Endodermal cell (in vitro differentiated cells): Measurements from ENCODE around the gene AGPAT3. TPM values are rescaled to one million over a fixed set of nuclear protein-coding genes. Genes with fewer than 3 reads are reported as not detected.
"Not testable (repeated sequence)": the region's sequence is repeated elsewhere in the genome, so short reads cannot be mapped to it uniquely, and the experiment has no call there.

Experiments used
- DNase-seq: peaks from one replicate; pipeline ENCODE4 v3.0.0-alpha.2; 2017
- H3K27ac ChIP-seq: 2 replicates; pipeline ENCODE4 v1.5.1; 2013; ENCODE audit warnings: mild to moderate bottlenecking, low read depth, low read length, moderate library complexity
- H3K27me3 ChIP-seq: 2 replicates; pipeline ENCODE4 v1.6.1; 2013; ENCODE audit warnings: mild to moderate bottlenecking, low read length, moderate library complexity; ENCODE audit not compliant: insufficient read depth, control insufficient read depth, poor library complexity, severe bottlenecking
- H3K36me3 ChIP-seq: 2 replicates; pipeline ENCODE4 v1.7.0; 2013; ENCODE audit warnings: mild to moderate bottlenecking, low read length, moderate library complexity; ENCODE audit not compliant: control insufficient read depth, insufficient read depth
- H3K4me1 ChIP-seq: one replicate; pipeline ENCODE4 v1.7.0; 2013; ENCODE audit warnings: low read length; ENCODE audit not compliant: control insufficient read depth, insufficient read depth
- H3K4me3 ChIP-seq: 2 replicates; pipeline ENCODE4 v1.5.1; 2013; ENCODE audit warnings: mild to moderate bottlenecking, low read length, moderate library complexity
- H3K9ac ChIP-seq: 2 replicates; pipeline ENCODE4 v1.6.1; 2013; ENCODE audit warnings: mild to moderate bottlenecking, low read length, moderate library complexity; ENCODE audit not compliant: poor library complexity, severe bottlenecking; ENCODE audit errors: extremely low read depth
- H3K9me3 ChIP-seq: 2 replicates; pipeline ENCODE4 v1.6.1; 2013; ENCODE audit warnings: mild to moderate bottlenecking, low read length, moderate library complexity; ENCODE audit not compliant: control insufficient read depth
- H3K27ac Mint-ChIP-seq: 2 replicates; pipeline ENCODE4 v1.8.0; 2020; ENCODE audit warnings: mixed read lengths
- H3K27me3 Mint-ChIP-seq: 2 replicates; pipeline ENCODE4 v1.8.0; 2021; ENCODE audit warnings: mild to moderate bottlenecking, mixed read lengths; ENCODE audit not compliant: insufficient read depth
- H3K36me3 Mint-ChIP-seq: 2 replicates; pipeline ENCODE4 v1.8.0; 2020; ENCODE audit warnings: low read depth, mixed read lengths
- H3K4me1 Mint-ChIP-seq: 2 replicates; pipeline ENCODE4 v1.8.0; 2020; ENCODE audit warnings: mixed read lengths
- H3K4me3 Mint-ChIP-seq: 2 replicates; pipeline ENCODE4 v1.8.0; 2020; ENCODE audit warnings: mild to moderate bottlenecking, moderate library complexity, mixed read lengths
- H3K9me3 Mint-ChIP-seq: 2 replicates; pipeline ENCODE4 v1.8.0; 2020; ENCODE audit warnings: mild to moderate bottlenecking, mixed read lengths
- WGBS, 2 experiments: methylation state at CpG; one replicate each; pipeline versions ENCODE4 v1.1.5 to v1.1.7; 2013; ENCODE audit warnings: missing lambda C conversion rate in 2 of 2, mixed read lengths in 1 of 2; ENCODE audit not compliant: insufficient coverage in 1 of 2, insufficient read length in 1 of 2; 5-methylcytosine and 5-hydroxymethylcytosine counted together
- total RNA-seq, 2 donors: library from RNA; stranded (reverse); fragmentation: NEBNext Ultra II Directional in 1 of 2; extraction: Animal tissue kit (Norgen Biotek cat#: 25700) in 1 of 2; gene quantifications; 2 replicates in 1 of 2; 3 replicates in 1 of 2; pipeline ENCODE4 v1.2.1, GENCODE V29; 2021
- TF ChIP-seq, protein P1 (sequence below): fragments of 200-600 bp; sonication (generic); conservative IDR thresholded peaks from 2 replicates; pipeline ENCODE4 v1.5.0; 2021; ENCODE audit warnings: antibody characterized with exemption, mild to moderate bottlenecking

AGPAT3 gene
- total RNA-seq, 2 donors from 2014 or later = 44.0 to 74.4 TPM

GRCh38 chr21:43820466-43820865 is 44.6 kb upstream of the AGPAT3 start:
- TF ChIP-seq, protein P1, sequence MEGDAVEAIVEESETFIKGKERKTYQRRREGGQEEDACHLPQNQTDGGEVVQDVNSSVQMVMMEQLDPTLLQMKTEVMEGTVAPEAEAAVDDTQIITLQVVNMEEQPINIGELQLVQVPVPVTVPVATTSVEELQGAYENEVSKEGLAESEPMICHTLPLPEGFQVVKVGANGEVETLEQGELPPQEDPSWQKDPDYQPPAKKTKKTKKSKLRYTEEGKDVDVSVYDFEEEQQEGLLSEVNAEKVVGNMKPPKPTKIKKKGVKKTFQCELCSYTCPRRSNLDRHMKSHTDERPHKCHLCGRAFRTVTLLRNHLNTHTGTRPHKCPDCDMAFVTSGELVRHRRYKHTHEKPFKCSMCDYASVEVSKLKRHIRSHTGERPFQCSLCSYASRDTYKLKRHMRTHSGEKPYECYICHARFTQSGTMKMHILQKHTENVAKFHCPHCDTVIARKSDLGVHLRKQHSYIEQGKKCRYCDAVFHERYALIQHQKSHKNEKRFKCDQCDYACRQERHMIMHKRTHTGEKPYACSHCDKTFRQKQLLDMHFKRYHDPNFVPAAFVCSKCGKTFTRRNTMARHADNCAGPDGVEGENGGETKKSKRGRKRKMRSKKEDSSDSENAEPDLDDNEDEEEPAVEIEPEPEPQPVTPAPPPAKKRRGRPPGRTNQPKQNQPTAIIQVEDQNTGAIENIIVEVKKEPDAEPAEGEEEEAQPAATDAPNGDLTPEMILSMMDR = no peak
- H3K4me3 ChIP-seq = no peak overlapping the region
- WGBS, 2 experiments = 93 to 96% methylated on average over 11 of the region's 11 CpGs
- no peak overlapping the region for H3K27ac ChIP-seq
- Mint-ChIP-seq H3K4me1 (no peaks in the 10 kb centered on the region), H3K27me3 (no peaks in the 10 kb centered on the region), H3K27ac (no peak overlapping the region), H3K4me3 (no peak overlapping the region), H3K9me3 (peaks cover 20% of the 10 kb centered on the region), H3K36me3 (peaks cover 4% of the 10 kb centered on the region)
- peaks cover 7% of the 10 kb centered on the region for H3K9me3 ChIP-seq
- no peaks in the 10 kb centered on the region for H3K27me3 ChIP-seq
- DNase-seq = no peak
- H3K4me1 ChIP-seq = no peaks in the 10 kb centered on the region
- H3K36me3 ChIP-seq = no peaks in the 10 kb centered on the region
- no peak overlapping the region for H3K9ac ChIP-seq

GRCh38 chr21:43822166-43822565 is 42.9 kb upstream of the AGPAT3 start:
- not testable (repeated sequence) for H3K36me3 Mint-ChIP-seq, H3K27me3 ChIP-seq, H3K36me3 ChIP-seq, H3K4me3 ChIP-seq, H3K9ac ChIP-seq, H3K27ac ChIP-seq, DNase-seq, H3K9me3 ChIP-seq, H3K4me3 Mint-ChIP-seq, H3K4me1 ChIP-seq, H3K27ac Mint-ChIP-seq, H3K4me1 Mint-ChIP-seq, H3K27me3 Mint-ChIP-seq
- peaks cover 20% of the 10 kb centered on the region for H3K9me3 Mint-ChIP-seq
- 96 to 97% methylated on average over 13 to 25 of the region's 25 CpGs for WGBS, 2 experiments

- H3K4me1 Mint-ChIP-seq, H3K9ac ChIP-seq, H3K36me3 Mint-ChIP-seq, H3K27ac ChIP-seq, H3K4me3 ChIP-seq, DNase-seq, H3K36me3 ChIP-seq, H3K4me1 ChIP-seq, H3K27me3 Mint-ChIP-seq, H3K9me3 ChIP-seq, H3K27ac Mint-ChIP-seq, H3K27me3 ChIP-seq, H3K4me3 Mint-ChIP-seq: not testable (repeated sequence)
- WGBS, 2 experiments = 86% methylated on average over 1 of the region's 5 CpGs; no CpG with 5 or more reads in 1 of the 2 experiments
- H3K9me3 Mint-ChIP-seq = peaks cover 20% of the 10 kb centered on the region
Measured at GRCh38 chr21:43822741-43823140, 42.3 kb upstream of the AGPAT3 start.

- no peak overlapping the region for H3K27ac Mint-ChIP-seq
- H3K36me3 Mint-ChIP-seq = peaks cover 3% of the 10 kb centered on the region
- TF ChIP-seq, protein P1 = no peak
- H3K9ac ChIP-seq = no peak overlapping the region
- no peaks in the 10 kb centered on the region for H3K4me1 ChIP-seq
- H3K27me3 ChIP-seq = no peaks in the 10 kb centered on the region
- H3K27me3 Mint-ChIP-seq = peaks cover 1% of the 10 kb centered on the region
- H3K27ac ChIP-seq = no peak overlapping the region
- 91 to 93% methylated on average over 15 to 17 of the region's 17 CpGs for WGBS, 2 experiments
- H3K36me3 ChIP-seq = no peaks in the 10 kb centered on the region
- no peak overlapping the region for H3K4me3 ChIP-seq
- peaks cover 11% of the 10 kb centered on the region for H3K9me3 Mint-ChIP-seq
- H3K4me3 Mint-ChIP-seq = no peak overlapping the region
- no peaks in the 10 kb centered on the region for H3K9me3 ChIP-seq
- no peak for DNase-seq
- peaks cover 4% of the 10 kb centered on the region for H3K4me1 Mint-ChIP-seq
Measured at GRCh38 chr21:43824333-43825241, 40.4 kb upstream of the AGPAT3 start.
